BE2C (cell line): ENCODE data around the gene PCDH15.

ENCODE experiments used
- DNase-seq: peaks from one replicate; pipeline ENCODE4 v3.0.0-alpha.2; 2020
- H3K27me3 ChIP-seq: fragments of 250-450 bp; sonication (Bioruptor Pico); 2 replicates; pipeline ENCODE4 v1.5.1; 2020; ENCODE audit warnings: mild to moderate bottlenecking
- H3K36me3 ChIP-seq: fragments of 250-450 bp; sonication (Bioruptor Pico); 2 replicates; pipeline ENCODE4 v1.5.1; 2020; ENCODE audit warnings: mild to moderate bottlenecking
- H3K4me1 ChIP-seq: fragments of 250-450 bp; sonication (Bioruptor Pico); 2 replicates; pipeline ENCODE4 v1.5.1; 2020
- H3K4me3 ChIP-seq: 2 replicates; pipeline ENCODE4 v1.5.1; 2011; ENCODE audit warnings: low read depth, low read length
- H3K9me3 ChIP-seq: fragments of 250-450 bp; sonication (Bioruptor Pico); 2 replicates; pipeline ENCODE4 v1.5.1; 2020
- TF ChIP-seq, protein P1 (sequence below): IDR thresholded peaks from 2 replicates; pipeline ENCODE4 v1.5.1; 2012; ENCODE audit warnings: mild to moderate bottlenecking, low read depth, low read length

PCDH15 gene

DNA sequence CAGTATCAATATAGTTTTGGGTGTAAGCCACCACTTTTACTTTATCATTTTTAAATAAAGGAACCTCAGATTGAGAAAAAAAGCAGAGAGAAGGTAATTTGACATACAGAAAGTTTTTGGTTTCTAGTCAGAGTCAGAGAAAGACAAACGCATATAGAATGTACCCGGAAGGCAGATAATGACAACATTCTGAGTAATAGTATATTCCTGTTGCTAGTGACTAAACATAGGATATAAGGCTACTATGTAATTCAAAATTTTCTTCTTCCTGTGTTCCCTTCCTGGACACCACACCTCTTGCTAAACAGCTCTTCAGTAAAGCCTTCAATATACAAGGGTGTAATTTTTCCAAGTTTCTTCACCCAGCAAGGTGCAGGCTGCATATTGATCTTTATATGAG lies 597.6 kb downstream of the PCDH15 start:
- H3K4me1 ChIP-seq, result no peaks in the 10 kb centered on the region
- no peaks in the 10 kb centered on the region for H3K9me3 ChIP-seq
- TF ChIP-seq, protein P1, sequence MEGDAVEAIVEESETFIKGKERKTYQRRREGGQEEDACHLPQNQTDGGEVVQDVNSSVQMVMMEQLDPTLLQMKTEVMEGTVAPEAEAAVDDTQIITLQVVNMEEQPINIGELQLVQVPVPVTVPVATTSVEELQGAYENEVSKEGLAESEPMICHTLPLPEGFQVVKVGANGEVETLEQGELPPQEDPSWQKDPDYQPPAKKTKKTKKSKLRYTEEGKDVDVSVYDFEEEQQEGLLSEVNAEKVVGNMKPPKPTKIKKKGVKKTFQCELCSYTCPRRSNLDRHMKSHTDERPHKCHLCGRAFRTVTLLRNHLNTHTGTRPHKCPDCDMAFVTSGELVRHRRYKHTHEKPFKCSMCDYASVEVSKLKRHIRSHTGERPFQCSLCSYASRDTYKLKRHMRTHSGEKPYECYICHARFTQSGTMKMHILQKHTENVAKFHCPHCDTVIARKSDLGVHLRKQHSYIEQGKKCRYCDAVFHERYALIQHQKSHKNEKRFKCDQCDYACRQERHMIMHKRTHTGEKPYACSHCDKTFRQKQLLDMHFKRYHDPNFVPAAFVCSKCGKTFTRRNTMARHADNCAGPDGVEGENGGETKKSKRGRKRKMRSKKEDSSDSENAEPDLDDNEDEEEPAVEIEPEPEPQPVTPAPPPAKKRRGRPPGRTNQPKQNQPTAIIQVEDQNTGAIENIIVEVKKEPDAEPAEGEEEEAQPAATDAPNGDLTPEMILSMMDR, result no peak
- H3K36me3 ChIP-seq, result no peaks in the 10 kb centered on the region
- no peaks in the 10 kb centered on the region for H3K27me3 ChIP-seq
- no peak for DNase-seq
- H3K4me3 ChIP-seq, result no peak overlapping the region

DNA sequence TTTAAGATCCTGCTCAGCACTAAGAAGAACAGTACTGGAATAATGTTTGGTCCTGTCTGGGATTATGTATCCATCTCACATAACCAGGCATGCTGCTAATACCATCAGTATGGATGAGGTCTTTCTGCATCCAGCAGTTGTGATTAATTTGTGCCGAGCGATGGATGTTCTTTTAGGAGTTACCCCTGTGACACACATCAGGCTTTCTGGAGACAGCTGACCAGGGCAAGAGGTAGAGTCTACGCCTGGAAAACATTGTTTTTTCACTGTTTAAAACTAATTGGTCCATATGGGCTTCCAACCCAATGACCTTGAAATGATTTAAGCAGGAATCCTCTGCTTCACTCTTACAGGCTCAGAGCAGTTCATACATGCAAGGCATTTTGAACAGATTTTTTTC lies 603.0 kb downstream of the PCDH15 start:
- no peak overlapping the region for H3K4me3 ChIP-seq
- H3K36me3 ChIP-seq, result no peaks in the 10 kb centered on the region
- no peaks in the 10 kb centered on the region for H3K27me3 ChIP-seq
- no peaks in the 10 kb centered on the region for H3K4me1 ChIP-seq
- no peaks in the 10 kb centered on the region for H3K9me3 ChIP-seq
- TF ChIP-seq, protein P1, result no peak
- no peak for DNase-seq

DNA sequence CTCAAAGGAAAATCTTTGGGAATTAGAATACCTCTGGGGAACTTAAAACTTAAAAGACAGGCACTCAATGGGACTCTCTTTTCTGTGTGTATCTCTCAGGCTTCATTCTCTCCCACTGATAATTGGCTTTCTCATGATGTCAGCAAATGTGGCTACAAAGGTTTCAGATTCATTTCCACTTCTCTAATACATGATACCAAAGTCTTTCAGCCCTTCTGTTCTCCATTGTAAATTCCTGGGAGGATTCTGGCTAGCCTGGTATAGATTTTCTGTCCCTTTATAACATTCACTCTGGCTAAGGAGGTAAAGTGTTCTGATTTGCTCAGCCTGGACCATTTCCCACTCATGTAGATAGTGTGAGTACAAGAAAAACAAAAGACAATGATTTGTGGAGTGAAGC lies 606.2 kb downstream of the PCDH15 start:
- no peak for DNase-seq
- H3K27me3 ChIP-seq, result no peaks in the 10 kb centered on the region
- no peaks in the 10 kb centered on the region for H3K4me1 ChIP-seq
- TF ChIP-seq, protein P1, result no peak
- H3K36me3 ChIP-seq, result no peaks in the 10 kb centered on the region
- H3K9me3 ChIP-seq, result no peaks in the 10 kb centered on the region
- no peak overlapping the region for H3K4me3 ChIP-seq

DNA sequence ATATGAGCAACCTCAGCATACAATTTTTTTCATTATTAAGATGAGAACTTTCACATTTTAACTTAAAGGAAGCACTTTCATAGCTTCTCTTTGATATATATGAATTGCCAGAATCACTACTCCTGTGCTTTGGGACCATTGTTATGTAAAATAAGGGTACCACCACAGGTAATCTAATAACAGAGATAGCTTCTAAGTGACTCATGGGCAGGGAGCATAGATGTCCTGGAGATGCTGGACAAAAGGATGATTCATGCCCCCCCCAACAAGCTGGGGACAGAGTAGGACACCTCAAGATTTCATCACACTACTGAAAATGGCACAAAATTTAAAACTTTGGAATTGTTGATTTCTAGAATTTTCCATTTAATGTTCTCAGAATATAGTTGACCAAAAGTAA lies 641.1 kb downstream of the PCDH15 start:
- Histone ChIP-seq H3K36me3 (no peaks in the 10 kb centered on the region), H3K27me3 (no peaks in the 10 kb centered on the region; the same call in 1 of the 2 replicates), H3K4me3 (no peak overlapping the region), H3K4me1 (no peaks in the 10 kb centered on the region), H3K9me3 (no peaks in the 10 kb centered on the region)
- peak; percentile 6 for DNase-seq
- TF ChIP-seq, protein P1, result no peak

DNA sequence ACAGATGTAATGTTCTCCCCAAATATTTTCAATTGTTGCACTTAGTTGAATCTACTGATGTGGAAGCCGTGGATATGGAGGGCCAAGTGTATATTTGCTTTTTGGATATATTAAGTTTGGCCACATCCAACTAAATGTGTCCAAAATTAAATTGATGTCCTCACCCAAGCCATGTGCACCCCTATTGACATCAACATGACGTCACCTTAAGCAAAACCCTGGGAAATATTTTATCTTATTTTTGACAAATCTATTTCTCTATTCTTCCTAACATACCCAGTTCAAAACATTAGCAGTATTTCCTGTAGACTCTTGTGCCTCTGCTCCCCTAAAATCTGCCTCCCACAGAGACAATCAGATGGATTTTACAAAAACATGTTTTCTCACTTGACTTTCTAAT lies 652.5 kb downstream of the PCDH15 start:
- Histone ChIP-seq H3K36me3 (no peaks in the 10 kb centered on the region), H3K4me1 (no peaks in the 10 kb centered on the region), H3K27me3 (no peaks in the 10 kb centered on the region), H3K9me3 (no peaks in the 10 kb centered on the region), H3K4me3 (no peak overlapping the region)
- no peak for DNase-seq
- TF ChIP-seq, protein P1, result no peak

DNA sequence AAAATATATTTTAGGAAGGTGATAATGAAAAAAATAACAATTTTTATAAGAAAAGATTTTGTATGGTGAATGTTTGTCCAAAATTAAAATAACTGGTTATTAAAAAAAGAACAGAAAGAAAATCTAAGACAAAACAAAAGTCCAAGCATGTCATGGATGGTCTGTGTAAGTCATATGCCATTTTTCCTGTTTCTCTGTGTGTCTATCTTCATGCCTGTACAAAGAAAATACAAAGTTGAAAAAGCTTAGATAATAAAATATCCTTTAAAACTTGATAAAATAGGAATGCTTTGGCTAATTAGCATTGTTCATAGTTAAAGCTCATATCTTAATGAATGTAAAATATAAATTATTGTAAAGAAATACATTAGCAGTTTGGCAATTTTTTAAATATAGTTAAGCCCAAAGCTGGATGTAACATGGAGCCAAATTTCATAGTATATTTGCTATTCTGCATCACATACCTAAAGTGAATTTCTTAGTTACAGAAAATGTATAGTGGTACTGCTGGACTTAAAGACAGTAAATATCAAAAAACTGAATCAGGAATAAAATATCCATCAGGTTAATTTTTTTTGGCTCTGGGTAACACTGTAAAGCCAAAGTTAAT lies 661.1 kb downstream of the PCDH15 start:
- TF ChIP-seq, protein P1, result no peak
- DNase-seq, result no peak
- Histone ChIP-seq H3K36me3 (no peaks in the 10 kb centered on the region), H3K4me3 (no peak overlapping the region), H3K9me3 (peaks cover 3% of the 10 kb centered on the region; the same call in 1 of the 2 replicates), H3K4me1 (no peaks in the 10 kb centered on the region), H3K27me3 (no peaks in the 10 kb centered on the region)
